Prostate gland (tissue), 2 donors: ENCODE results near the gene TBC1D3B.

Experiments used
- POLR2A ChIP-seq: fragments of 450-650 bp; IDR thresholded peaks from one replicate; pipeline ENCODE4 v1.6.1; 2016; ENCODE audit warnings: antibody characterized with exemption, mild to moderate bottlenecking
- TF ChIP-seq, protein P1 (sequence below), 4 experiments: fragments of 200-600 bp in 2 of 4; fragments of 450-650 bp in 2 of 4; sonication (generic) in 2 of 4; IDR thresholded peaks; 1 replicate in 3 of 4; 2 replicates in 1 of 4; pipeline ENCODE4 v1.5.1; 2016 to 2019; ENCODE audit warnings: antibody characterized with exemption in 4 of 4, mild to moderate bottlenecking in 2 of 4, moderate library complexity in 2 of 4

DNA sequence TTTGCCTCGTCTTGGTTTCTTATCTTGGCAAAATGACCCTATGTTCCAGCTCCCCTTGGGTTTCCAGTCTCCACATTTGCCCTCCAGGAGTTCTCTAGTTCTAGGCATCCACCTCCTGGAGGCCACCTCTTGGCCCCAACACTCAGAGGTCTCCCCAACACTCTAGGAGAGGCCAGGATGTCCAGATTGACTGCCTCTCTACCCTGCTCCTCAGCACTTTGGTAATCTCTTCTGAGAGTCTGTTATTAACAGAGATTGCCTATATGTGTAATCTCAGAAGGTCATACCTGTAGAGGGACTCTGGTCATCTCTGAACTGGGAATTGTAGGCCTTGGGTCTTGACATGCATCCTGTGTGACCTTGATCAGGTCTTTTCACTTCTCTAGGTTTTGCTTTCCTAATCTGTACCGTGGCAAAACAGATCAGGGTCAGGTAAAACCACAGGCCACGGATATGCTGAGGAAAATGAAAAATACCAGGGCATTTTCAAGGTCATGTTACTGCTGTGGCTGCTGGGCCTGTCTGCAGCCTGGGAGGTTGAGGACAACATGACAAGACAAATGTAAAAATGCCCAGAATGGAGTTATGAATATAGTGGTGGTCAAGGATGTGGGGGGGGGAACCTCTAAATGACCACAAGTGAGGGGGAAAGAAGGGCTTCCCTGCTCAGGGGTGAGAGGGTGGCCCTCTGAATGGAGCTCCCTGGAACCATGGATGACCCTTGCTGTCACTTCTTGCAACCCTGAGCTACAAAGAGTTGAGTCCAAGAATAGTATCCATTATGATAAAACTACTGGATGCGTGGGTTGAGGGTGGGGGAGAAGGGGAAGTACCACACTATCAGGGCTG lies 29.4 kb upstream of the TBC1D3B start:
- no peak for TF ChIP-seq POLR2A
- TF ChIP-seq, protein P1, sequence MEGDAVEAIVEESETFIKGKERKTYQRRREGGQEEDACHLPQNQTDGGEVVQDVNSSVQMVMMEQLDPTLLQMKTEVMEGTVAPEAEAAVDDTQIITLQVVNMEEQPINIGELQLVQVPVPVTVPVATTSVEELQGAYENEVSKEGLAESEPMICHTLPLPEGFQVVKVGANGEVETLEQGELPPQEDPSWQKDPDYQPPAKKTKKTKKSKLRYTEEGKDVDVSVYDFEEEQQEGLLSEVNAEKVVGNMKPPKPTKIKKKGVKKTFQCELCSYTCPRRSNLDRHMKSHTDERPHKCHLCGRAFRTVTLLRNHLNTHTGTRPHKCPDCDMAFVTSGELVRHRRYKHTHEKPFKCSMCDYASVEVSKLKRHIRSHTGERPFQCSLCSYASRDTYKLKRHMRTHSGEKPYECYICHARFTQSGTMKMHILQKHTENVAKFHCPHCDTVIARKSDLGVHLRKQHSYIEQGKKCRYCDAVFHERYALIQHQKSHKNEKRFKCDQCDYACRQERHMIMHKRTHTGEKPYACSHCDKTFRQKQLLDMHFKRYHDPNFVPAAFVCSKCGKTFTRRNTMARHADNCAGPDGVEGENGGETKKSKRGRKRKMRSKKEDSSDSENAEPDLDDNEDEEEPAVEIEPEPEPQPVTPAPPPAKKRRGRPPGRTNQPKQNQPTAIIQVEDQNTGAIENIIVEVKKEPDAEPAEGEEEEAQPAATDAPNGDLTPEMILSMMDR (IDR thresholded peaks at IDR 0.05), result no peak
